Transverse colon (tissue), 4 donors: ENCODE results near the gene CDON.

Experiments
- POLR2A ChIP-seq: fragments of 450-650 bp; IDR thresholded peaks from one replicate; pipeline ENCODE4 v1.6.1; 2016; ENCODE audit warnings: antibody characterized with exemption, mild to moderate bottlenecking, moderate library complexity
- POLR2AphosphoS5 ChIP-seq, 3 donors: sonication (generic); formaldehyde crosslinking; IDR thresholded peaks; one replicate each; pipeline ENCODE4 v1.6.1; 2016; ENCODE audit warnings: antibody characterized with exemption in 3 of 3
- TF ChIP-seq, protein P1 (sequence below), 5 experiments: fragments of 200-600 bp in 3 of 5; fragments of 450-650 bp in 2 of 5; sonication (generic) in 3 of 5; IDR thresholded peaks; 1 replicate in 2 of 5; 2 replicates in 3 of 5; pipeline ENCODE4 v1.5.1; 2016 to 2017; ENCODE audit warnings: antibody characterized with exemption in 5 of 5, inconsistent platforms in 3 of 5, mild to moderate bottlenecking in 2 of 5, moderate library complexity in 1 of 5

DNA sequence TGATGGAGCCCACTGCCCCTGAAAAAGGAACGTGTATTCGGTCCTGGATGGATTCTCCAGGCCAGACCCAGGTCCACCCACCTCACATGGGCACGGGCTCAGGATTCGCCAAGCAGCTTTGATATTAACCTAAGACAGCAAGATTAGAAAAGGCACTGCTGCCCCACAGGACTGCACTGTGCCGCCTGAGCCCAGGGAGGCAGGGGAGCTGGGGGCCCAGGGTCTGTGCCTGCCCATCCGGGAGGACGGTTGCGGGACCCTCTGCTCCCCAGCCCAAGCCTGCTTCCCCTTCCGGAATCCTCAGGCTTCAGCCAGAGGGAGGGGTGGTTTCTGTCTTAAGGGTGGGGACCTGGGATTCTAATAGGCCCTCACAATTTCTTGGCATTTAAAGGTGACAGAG is 130.4 kb downstream of the CDON start:
- TF ChIP-seq, protein P1, sequence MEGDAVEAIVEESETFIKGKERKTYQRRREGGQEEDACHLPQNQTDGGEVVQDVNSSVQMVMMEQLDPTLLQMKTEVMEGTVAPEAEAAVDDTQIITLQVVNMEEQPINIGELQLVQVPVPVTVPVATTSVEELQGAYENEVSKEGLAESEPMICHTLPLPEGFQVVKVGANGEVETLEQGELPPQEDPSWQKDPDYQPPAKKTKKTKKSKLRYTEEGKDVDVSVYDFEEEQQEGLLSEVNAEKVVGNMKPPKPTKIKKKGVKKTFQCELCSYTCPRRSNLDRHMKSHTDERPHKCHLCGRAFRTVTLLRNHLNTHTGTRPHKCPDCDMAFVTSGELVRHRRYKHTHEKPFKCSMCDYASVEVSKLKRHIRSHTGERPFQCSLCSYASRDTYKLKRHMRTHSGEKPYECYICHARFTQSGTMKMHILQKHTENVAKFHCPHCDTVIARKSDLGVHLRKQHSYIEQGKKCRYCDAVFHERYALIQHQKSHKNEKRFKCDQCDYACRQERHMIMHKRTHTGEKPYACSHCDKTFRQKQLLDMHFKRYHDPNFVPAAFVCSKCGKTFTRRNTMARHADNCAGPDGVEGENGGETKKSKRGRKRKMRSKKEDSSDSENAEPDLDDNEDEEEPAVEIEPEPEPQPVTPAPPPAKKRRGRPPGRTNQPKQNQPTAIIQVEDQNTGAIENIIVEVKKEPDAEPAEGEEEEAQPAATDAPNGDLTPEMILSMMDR (IDR thresholded peaks at IDR 0.05): no peak
- TF ChIP-seq POLR2AphosphoS5 (IDR thresholded peaks at IDR 0.05): no peak
- no peak for TF ChIP-seq POLR2A
